Osteocyte (in vitro differentiated cells): ENCODE results near the gene MKKS. TPM values are rescaled to one million over a fixed set of nuclear protein-coding genes. Genes with fewer than 3 reads are reported as not detected.

Experiments used
- DNase-seq: peaks from one replicate; pipeline ENCODE4 v3.0.0; 2021; ENCODE audit warnings: mixed read lengths; ENCODE audit not compliant: unreplicated experiment; ENCODE audit errors: extremely low spot score
- H3K27ac Mint-ChIP-seq: one replicate; pipeline ENCODE4 v1.8.0; 2021; ENCODE audit warnings: mild to moderate bottlenecking, mixed read lengths; ENCODE audit not compliant: unreplicated experiment
- H3K27me3 Mint-ChIP-seq: one replicate; pipeline ENCODE4 v1.8.0; 2021; ENCODE audit warnings: mixed read lengths; ENCODE audit not compliant: unreplicated experiment
- H3K36me3 Mint-ChIP-seq: one replicate; pipeline ENCODE4 v1.8.0; 2021; ENCODE audit warnings: mixed read lengths; ENCODE audit not compliant: unreplicated experiment
- H3K4me1 Mint-ChIP-seq: one replicate; pipeline ENCODE4 v1.8.0; 2021; ENCODE audit warnings: mixed read lengths; ENCODE audit not compliant: unreplicated experiment
- H3K4me3 Mint-ChIP-seq: one replicate; pipeline ENCODE4 v1.8.0; 2021; ENCODE audit warnings: mild to moderate bottlenecking, moderate library complexity, mixed read lengths; ENCODE audit not compliant: unreplicated experiment
- H3K9me3 Mint-ChIP-seq: one replicate; pipeline ENCODE4 v1.8.0; 2021; ENCODE audit warnings: mixed read lengths; ENCODE audit not compliant: unreplicated experiment
- CTCF ChIP-seq: fragments of 200-600 bp; sonication (generic); IDR thresholded peaks from 2 replicates; pipeline ENCODE4 v1.5.0; 2021; ENCODE audit warnings: antibody characterized with exemption, mild to moderate bottlenecking, moderate library complexity
- total RNA-seq: library from RNA; stranded (reverse); gene quantifications from 2 replicates; pipeline ENCODE4 v1.2.1, GENCODE V29; 2021

Gene MKKS
- total RNA-seq, 1 donor from 2014 or later = 13.0 TPM

GRCh38 chr20:10376270-10377075 is 57.5 kb downstream of the MKKS start:
- H3K9me3 Mint-ChIP-seq = peaks cover 8% of the 10 kb centered on the region
- peaks cover 6% of the 10 kb centered on the region for H3K4me1 Mint-ChIP-seq
- H3K27me3 Mint-ChIP-seq = peaks cover 2% of the 10 kb centered on the region
- DNase-seq = no peak
- no peak overlapping the region for H3K27ac Mint-ChIP-seq
- no peak overlapping the region for H3K4me3 Mint-ChIP-seq
- H3K36me3 Mint-ChIP-seq = no peaks in the 10 kb centered on the region
- TF ChIP-seq CTCF = no peak

GRCh38 chr20:10375191-10375590 is 58.8 kb downstream of the MKKS start:
- peaks cover 6% of the 10 kb centered on the region for H3K4me1 Mint-ChIP-seq
- no peak for TF ChIP-seq CTCF
- H3K27ac Mint-ChIP-seq = no peak overlapping the region
- no peak for DNase-seq
- no peaks in the 10 kb centered on the region for H3K36me3 Mint-ChIP-seq
- H3K27me3 Mint-ChIP-seq = peaks cover 2% of the 10 kb centered on the region
- H3K9me3 Mint-ChIP-seq = peaks cover 9% of the 10 kb centered on the region
- H3K4me3 Mint-ChIP-seq = no peak overlapping the region

- Mint-ChIP-seq H3K9me3 (peaks cover 9% of the 10 kb centered on the region), H3K36me3 (no peaks in the 10 kb centered on the region), H3K4me1 (peaks cover 15% of the 10 kb centered on the region), H3K27me3 (peaks cover 2% of the 10 kb centered on the region), H3K27ac (no peak overlapping the region), H3K4me3 (no peak overlapping the region)
- no peak for DNase-seq
- TF ChIP-seq CTCF = no peak
Measured at GRCh38 chr20:10374036-10374435, 60.0 kb downstream of the MKKS start.

GRCh38 chr20:10371467-10371866 is 62.6 kb downstream of the MKKS start:
- H3K27ac Mint-ChIP-seq = no peak overlapping the region
- peaks cover 8% of the 10 kb centered on the region for H3K9me3 Mint-ChIP-seq
- no peak for DNase-seq
- no peak for TF ChIP-seq CTCF
- no peaks in the 10 kb centered on the region for H3K36me3 Mint-ChIP-seq
- H3K27me3 Mint-ChIP-seq = peaks cover 2% of the 10 kb centered on the region
- H3K4me3 Mint-ChIP-seq = no peak overlapping the region
- peaks cover 14% of the 10 kb centered on the region for H3K4me1 Mint-ChIP-seq

GRCh38 chr20:10370091-10370887 is 63.7 kb downstream of the MKKS start:
- TF ChIP-seq CTCF = no peak
- peaks cover 2% of the 10 kb centered on the region for H3K27me3 Mint-ChIP-seq
- DNase-seq = no peak

More at GRCh38 chr20:10370091-10370887, 63.7 kb downstream of the MKKS start:
- Mint-ChIP-seq H3K27ac (no peak overlapping the region), H3K9me3 (peaks cover 3% of the 10 kb centered on the region), H3K4me3 (no peak overlapping the region), H3K4me1 (peaks cover 9% of the 10 kb centered on the region), H3K36me3 (no peaks in the 10 kb centered on the region)
